A673 (cell line): Measurements from ENCODE around the gene CPSF4. TPM values are rescaled to one million over a fixed set of nuclear protein-coding genes. Genes with fewer than 3 reads are reported as not detected.

Experiments used
- BruUV-seq: library from RNA; stranded (reverse); fragments of 400-500 nt; replicated peaks from 2 replicates; lab custom pipeline; 2021; lab: Mats Ljungman, UMichigan
- CTCF ChIA-PET: fragments of 300-600 bp; sonication (Branson Sonifier 250); formaldehyde crosslinking; loops from one replicate; lab custom pipeline; 2022; ENCODE audit warnings: antibody characterized with exemption; lab: Charles Lee
- POLR2A ChIA-PET: fragments of 300-600 bp; sonication (Branson Sonifier 250); formaldehyde crosslinking; loops from one replicate; lab custom pipeline; 2022; ENCODE audit warnings: antibody characterized with exemption; ENCODE audit not compliant: low non-redundant PET; lab: Charles Lee
- DNase-seq: peaks from one replicate; pipeline ENCODE4 v3.0.0-alpha.2; 2015; ENCODE audit warnings: low spot score
- H3K27ac ChIP-seq: fragments of 200-600 bp; sonication (generic); 2 replicates; pipeline ENCODE4 v1.5.1; 2016; ENCODE audit warnings: mixed run types, low read depth, mild to moderate bottlenecking, mixed read lengths, antibody characterized with exemption, low read length; ENCODE audit not compliant: poor library complexity, severe bottlenecking
- H3K27me3 ChIP-seq: fragments of 200-600 bp; sonication (generic); replicated peaks from 2 replicates; pipeline ENCODE4 v1.6.1; 2017; ENCODE audit warnings: mixed run types, low read depth, mild to moderate bottlenecking, mixed read lengths, antibody characterized with exemption, low read length; ENCODE audit not compliant: insufficient read depth, poor library complexity
- H3K36me3 ChIP-seq: fragments of 200-600 bp; sonication (generic); 2 replicates; pipeline ENCODE4 v1.6.1; 2016; ENCODE audit warnings: mixed run types, mild to moderate bottlenecking, mixed read lengths, antibody characterized with exemption, low read length; ENCODE audit not compliant: insufficient read depth, poor library complexity, severe bottlenecking
- H3K4me1 ChIP-seq: fragments of 200-600 bp; sonication (generic); 2 replicates; pipeline ENCODE4 v1.6.1; 2017; ENCODE audit warnings: mixed run types, mild to moderate bottlenecking, mixed read lengths, antibody characterized with exemption, low read length; ENCODE audit not compliant: insufficient read depth, poor library complexity, severe bottlenecking
- H3K4me3 ChIP-seq: fragments of 200-600 bp; sonication (generic); 2 replicates; pipeline ENCODE4 v1.5.1; 2016; ENCODE audit warnings: low read depth, mixed run types, mild to moderate bottlenecking, mixed read lengths, low read length; ENCODE audit not compliant: poor library complexity, severe bottlenecking
- H3K9me3 ChIP-seq: fragments of 200-600 bp; sonication (generic); 2 replicates; pipeline ENCODE4 v1.6.1; 2016; ENCODE audit warnings: mixed run types, low read depth, mild to moderate bottlenecking, mixed read lengths, antibody characterized with exemption, low read length; ENCODE audit not compliant: poor library complexity, severe bottlenecking
- EZH2 ChIP-seq: fragments of 200-600 bp; sonication (generic); IDR thresholded peaks from 2 replicates; pipeline ENCODE4 v1.6.1; 2017; ENCODE audit warnings: borderline replicate concordance, low read depth, mild to moderate bottlenecking, mixed read lengths, antibody characterized with exemption, low read length; ENCODE audit not compliant: poor library complexity, severe bottlenecking
- intact Hi-C: fragments of 100-400 bp; cut with micrococcal nuclease; formaldehyde crosslinking; loops from one replicate; pipeline ENCODE4 v1.10.0; 2022; ENCODE audit not compliant: unreplicated experiment
- total RNA-seq: library from RNA; stranded (reverse); gene quantifications from 2 replicates; pipeline ENCODE4 v1.2.3, GENCODE V29; 2021
- TF ChIP-seq, protein P1 (sequence below): fragments of 300-800, 200-600 bp; sonication (generic); conservative IDR thresholded peaks from 2 replicates; pipeline ENCODE4 v1.5.1; 2017; ENCODE audit warnings: low read depth, mild to moderate bottlenecking, antibody characterized with exemption, low read length, moderate library complexity, mixed read lengths

Gene CPSF4
- total RNA-seq, 1 experiment from 2014 or later: 75.3 TPM

DNA sequence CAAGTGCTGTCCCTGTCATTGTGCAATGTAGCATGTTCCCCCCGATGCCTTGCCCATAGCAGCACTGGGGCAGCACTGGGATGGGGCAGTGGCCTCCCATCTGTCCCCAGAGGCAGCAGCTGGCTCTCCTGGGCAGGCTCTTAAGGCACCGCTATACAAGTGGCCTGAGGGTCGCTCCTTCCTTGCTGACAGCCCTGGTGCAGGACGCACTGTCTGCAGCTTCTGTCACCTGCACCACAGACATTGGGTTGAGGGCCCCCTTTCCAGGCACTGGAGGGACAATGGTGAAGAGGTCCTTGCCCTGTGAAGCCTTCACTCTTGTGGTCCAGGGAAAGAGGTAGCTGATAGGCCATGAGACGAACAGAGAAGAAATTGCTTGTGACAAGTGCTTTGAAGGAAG is 10.6 kb downstream of the CPSF4 start:
- no peaks in the 10 kb centered on the region for H3K27me3 ChIP-seq
- no TSS peak for BruUV-seq
- no peak for DNase-seq
- peaks cover 82% of the 10 kb centered on the region for H3K36me3 ChIP-seq
- no peaks in the 10 kb centered on the region for H3K9me3 ChIP-seq
- no peak overlapping the region for H3K4me3 ChIP-seq
- intact Hi-C loops: no loop called here
- no peak overlapping the region for H3K27ac ChIP-seq
- H3K4me1 ChIP-seq: no peaks in the 10 kb centered on the region
- ChIA-PET POLR2A (no interaction called here), CTCF (interaction anchor here (0.6 kb wide), 1 partner anchor 11 kb away, joined by 3 read pairs; no protein-coding TSS in a partner anchor)
- TF ChIP-seq, protein P1, sequence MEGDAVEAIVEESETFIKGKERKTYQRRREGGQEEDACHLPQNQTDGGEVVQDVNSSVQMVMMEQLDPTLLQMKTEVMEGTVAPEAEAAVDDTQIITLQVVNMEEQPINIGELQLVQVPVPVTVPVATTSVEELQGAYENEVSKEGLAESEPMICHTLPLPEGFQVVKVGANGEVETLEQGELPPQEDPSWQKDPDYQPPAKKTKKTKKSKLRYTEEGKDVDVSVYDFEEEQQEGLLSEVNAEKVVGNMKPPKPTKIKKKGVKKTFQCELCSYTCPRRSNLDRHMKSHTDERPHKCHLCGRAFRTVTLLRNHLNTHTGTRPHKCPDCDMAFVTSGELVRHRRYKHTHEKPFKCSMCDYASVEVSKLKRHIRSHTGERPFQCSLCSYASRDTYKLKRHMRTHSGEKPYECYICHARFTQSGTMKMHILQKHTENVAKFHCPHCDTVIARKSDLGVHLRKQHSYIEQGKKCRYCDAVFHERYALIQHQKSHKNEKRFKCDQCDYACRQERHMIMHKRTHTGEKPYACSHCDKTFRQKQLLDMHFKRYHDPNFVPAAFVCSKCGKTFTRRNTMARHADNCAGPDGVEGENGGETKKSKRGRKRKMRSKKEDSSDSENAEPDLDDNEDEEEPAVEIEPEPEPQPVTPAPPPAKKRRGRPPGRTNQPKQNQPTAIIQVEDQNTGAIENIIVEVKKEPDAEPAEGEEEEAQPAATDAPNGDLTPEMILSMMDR: no peak
- TF ChIP-seq EZH2: no peak

DNA sequence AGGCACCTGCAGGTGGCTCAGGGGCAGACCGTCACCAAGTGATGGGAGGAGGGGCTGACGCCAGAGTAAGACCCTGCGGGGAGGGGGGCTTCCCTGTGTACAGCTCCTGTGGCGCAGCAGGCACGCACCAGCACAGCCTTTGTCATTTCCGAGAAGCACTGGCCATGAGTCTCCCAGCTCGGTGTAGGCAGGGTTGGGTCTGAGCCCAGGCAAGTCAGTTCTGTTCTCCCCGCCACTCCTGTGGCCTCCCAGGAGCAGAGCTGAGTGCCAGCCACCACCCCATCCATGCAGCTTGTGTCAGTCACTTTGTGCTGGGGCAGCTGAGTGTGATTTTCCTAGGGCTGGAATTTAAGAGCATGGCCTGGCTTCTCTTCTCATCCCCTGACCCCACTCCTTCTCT is 13.2 kb downstream of the CPSF4 start:
- intact Hi-C loops: no loop called here
- H3K27ac ChIP-seq: no peak overlapping the region
- H3K4me1 ChIP-seq: no peaks in the 10 kb centered on the region
- no peaks in the 10 kb centered on the region for H3K27me3 ChIP-seq
- peaks cover 85% of the 10 kb centered on the region for H3K36me3 ChIP-seq
- CTCF ChIA-PET: no interaction called here
- H3K9me3 ChIP-seq: no peaks in the 10 kb centered on the region
- no TSS peak for BruUV-seq
- DNase-seq: no peak
- TF ChIP-seq, protein P1: no peak
- no peak for TF ChIP-seq EZH2
- no peak overlapping the region for H3K4me3 ChIP-seq
- POLR2A ChIA-PET: no interaction called here

DNA sequence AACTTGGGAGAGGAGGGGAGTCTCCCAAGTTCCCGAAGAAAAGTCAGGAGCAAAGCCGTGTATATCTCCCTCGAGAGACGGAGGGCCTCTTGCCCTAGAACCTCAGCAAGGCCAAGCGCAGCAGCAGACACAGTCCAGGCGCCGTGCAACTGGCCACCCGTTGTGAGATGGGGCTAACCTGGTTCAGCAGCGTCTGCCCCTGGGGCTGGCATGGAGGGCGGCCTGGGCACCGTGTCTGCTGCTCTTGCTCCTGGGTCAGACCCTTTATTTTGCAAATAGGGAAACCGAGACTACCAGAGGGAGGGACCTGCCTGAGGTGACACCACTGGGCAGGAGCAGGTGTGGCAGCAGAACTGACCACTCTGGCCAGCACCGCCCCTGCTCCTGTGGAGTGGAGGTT is 13.8 kb downstream of the CPSF4 start:
- TF ChIP-seq EZH2: no peak
- TF ChIP-seq, protein P1: no peak
- peak overlapping the region; percentile 5 for H3K27ac ChIP-seq
- CTCF ChIA-PET: interaction anchor here (0.6 kb wide), 1 partner anchor 573 kb away, joined by 7 read pairs; no protein-coding TSS in a partner anchor
- POLR2A ChIA-PET: no interaction called here
- H3K9me3 ChIP-seq: no peaks in the 10 kb centered on the region
- no peak overlapping the region for H3K4me3 ChIP-seq
- H3K36me3 ChIP-seq: peaks cover 86% of the 10 kb centered on the region
- no TSS peak for BruUV-seq
- no peaks in the 10 kb centered on the region for H3K4me1 ChIP-seq
- no peaks in the 10 kb centered on the region for H3K27me3 ChIP-seq
- intact Hi-C loops: no loop called here
- DNase-seq: no peak
